GM18867 (cell line): Measurements from ENCODE around the gene SRGAP2B.
"Not testable (repeated sequence)": the region's sequence is repeated elsewhere in the genome, so short reads cannot be mapped to it uniquely, and the experiment has no call there.

ENCODE experiments used
- ATAC-seq: cut with Tn5 transposase; IDR thresholded peaks from one replicate; pipeline ENCODE4 v1.9.1; 2021; ENCODE audit warnings: mild to moderate bottlenecking, moderate library complexity; ENCODE audit not compliant: unreplicated experiment

The SRGAP2B gene

DNA sequence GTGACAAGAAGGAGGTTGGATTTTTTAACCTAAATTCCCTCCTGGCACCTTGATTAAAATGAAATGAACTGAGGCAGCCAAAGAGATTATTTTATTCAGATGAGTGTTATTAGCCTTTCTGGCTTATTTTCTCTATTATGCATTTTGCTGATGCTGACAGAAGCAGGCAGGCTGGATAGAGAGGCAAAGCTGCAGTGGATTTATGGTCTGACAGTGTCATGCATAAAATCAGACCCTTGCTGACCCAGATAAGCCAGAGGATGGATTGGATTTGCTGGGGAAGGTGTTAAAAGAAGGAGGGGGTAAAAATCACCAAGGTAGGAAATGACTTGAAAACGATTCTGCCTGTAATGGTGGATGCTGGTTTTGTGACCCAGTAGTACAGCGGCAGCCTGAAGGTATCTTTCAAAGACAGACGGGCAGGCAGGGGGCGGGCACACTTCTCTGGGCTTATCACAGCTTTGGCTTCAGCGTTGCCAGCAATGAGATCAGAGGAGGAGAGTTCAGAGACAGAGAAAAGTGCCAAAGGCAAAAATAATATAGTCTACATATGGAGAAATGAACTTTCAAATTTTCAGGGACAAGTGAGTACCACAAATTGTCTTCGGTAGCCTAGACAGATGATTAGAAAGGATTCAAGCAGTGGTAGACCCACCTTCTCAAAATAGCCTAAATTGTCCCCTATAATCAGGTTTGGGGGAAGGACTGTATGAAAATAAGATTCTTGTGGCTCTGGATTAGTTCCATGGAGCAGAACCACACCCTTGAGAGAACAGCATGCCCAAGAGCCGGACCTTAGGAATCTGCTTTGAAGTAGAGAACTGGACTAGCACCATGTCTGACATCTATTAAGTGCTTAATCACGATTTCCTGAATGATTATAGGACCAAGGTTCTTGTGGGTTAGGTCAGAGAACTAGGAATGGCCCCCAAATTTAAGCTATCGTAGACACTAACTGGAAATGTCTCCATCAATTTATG, 133.2 kb downstream of the SRGAP2B start:
- not testable (repeated sequence) for ATAC-seq

GRCh38 chr1:144960929-144961488, 134.1 kb downstream of the SRGAP2B start:
- not testable (repeated sequence) for ATAC-seq

DNA sequence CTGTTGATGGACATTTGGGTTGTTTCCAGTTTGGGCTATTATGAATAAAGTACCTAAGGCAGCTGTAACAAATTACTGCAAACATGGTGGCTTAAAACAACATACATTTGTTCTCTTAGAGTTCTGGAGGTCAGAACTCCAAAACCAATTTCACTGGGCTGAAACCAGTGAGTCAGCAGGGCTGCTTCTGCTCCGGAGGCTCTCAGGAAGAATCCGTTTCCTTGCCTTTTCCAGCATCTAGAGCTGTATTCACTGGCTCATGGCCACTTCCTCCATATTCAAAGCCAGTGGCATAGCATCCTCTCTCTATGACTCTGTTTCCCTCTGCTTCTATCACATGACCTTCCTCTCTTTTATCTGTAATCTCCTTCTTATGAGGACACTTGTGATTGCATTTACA, 146.7 kb downstream of the SRGAP2B start:
- not testable (repeated sequence) for ATAC-seq

- ATAC-seq: not testable (repeated sequence)
Observed at GRCh38 chr1:144947495-144947894, 147.6 kb downstream of the SRGAP2B start.

DNA sequence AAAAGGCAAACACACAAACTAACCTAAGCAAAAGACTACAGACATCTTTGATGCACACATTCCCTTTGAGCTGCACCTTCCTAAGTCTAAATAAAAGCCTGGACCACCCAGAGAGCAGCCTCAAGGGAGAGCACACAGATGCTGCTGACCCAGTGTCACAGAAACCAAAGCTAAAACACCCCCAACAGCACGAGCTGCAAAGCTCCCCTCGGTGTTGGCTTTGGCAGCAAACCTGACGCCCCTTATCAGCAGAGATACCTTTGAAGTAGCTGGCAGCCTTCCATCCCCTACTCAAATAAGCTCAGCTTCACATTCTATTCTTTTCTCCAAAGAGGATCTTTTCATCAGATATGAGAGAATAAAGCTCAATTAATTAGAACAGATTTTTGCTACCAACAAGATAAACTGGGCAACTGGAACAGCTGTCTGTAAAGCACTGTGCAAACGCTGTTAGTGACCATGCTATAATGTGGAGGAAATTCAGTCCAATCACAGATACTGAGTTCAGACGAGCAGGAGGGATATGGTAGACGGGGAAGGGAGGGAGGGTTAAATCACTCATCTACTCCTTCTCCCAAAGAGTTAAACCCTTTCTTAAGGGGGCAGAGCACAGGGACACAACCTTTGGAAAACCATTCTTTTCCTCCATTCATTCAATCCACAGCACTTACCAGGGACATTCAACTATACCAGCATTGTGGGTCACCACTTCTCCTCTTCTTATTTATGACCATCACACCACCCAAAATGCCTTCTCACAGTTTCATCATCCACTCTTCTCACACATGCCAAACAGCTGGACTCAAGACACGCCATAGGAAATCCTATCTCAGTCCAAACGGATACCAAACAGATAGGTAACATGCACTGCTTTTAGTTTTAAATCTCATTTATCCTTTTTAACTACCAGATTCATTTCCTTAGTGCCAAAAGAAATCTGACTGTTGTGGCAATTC, 148.3 kb downstream of the SRGAP2B start:
- ATAC-seq: not testable (repeated sequence)

- ATAC-seq: peak; percentile 70
Observed at GRCh38 chr1:144941710-144942109, 153.4 kb downstream of the SRGAP2B start.

DNA sequence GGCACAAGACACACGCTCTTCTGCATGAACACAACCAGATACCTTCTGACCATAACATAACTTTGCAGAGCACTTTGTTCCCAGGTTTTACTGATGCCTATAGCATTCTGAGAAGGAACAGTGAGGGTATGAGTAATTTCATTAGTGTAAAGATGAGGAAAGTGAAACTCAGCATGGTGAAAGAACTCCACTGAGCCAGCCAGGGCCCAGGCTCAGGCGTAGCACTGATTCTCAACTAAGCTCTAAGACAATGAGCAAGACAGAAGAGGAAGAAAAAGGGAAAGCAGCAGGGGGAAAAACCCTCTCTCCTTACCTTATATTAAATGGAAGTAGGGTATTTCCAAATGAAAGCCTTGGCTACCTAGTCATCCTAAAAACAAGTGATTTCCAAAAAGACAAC, 155.1 kb downstream of the SRGAP2B start:
- not testable (repeated sequence) for ATAC-seq

DNA sequence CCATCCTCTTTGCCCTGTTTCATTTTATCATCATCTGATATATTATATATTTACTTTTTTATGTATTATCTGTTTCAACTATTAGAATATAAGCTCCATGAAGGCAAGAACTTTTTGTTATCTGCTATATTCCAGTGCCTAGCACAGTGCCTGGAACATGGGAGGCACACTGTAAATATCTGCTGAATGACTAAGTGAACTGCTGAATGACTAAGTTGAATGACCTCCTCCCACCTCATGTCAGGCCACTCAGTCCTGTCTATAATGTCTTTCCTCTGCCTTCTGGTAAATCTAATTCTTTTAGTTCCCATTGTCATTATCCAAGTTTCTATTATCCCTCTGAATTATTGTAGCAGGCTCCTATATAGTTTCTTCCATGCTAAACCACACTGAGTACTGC, 156.5 kb downstream of the SRGAP2B start:
- ATAC-seq: not testable (repeated sequence)

DNA sequence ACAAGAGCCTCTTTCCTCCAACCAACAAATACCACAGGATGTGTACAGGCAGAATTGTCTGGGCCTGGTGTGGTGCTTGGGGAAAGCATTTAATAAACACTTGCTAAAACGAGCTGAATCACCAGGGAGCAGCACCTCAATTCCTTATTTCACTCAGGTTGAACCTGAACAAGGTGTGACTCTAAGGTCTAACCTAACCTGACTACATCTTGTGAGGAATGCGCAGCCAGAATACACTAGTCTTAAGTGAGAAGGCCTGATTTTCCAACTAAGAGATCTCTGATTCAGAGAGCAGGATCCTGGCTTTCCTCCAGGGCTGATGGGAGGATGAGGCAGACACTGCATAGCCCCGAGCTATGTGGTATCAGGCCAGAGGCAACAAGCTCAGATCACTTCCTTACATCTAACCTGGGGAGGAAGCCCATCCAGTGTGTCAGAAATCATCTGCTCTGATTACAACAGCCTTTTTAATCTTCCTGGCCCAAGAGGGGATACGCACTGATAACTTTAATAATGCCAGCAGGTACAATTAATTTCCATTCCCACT, 158.9 kb downstream of the SRGAP2B start:
- ATAC-seq: not testable (repeated sequence)

- not testable (repeated sequence) for ATAC-seq
Observed at GRCh38 chr1:144935310-144935709, 159.8 kb downstream of the SRGAP2B start.

DNA sequence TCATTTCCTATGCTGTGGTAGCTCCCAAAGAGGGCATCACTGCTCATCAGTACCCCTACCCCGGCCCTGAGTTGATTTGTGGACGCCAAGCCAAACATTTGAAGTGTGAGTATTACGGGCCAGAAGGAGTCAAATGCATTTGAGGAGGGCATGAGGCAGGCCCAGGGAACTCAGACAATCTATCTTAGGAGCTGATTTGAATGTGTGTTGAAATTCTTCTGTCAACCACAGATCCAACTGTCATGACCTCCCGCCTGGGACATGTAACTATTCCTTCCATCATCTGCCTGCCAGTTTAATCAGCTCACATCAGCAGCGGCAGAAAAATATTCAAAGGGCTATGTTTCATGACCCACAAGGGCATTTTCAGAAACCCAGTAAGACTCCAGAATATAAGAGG, 162.1 kb downstream of the SRGAP2B start:
- ATAC-seq: not testable (repeated sequence)

DNA sequence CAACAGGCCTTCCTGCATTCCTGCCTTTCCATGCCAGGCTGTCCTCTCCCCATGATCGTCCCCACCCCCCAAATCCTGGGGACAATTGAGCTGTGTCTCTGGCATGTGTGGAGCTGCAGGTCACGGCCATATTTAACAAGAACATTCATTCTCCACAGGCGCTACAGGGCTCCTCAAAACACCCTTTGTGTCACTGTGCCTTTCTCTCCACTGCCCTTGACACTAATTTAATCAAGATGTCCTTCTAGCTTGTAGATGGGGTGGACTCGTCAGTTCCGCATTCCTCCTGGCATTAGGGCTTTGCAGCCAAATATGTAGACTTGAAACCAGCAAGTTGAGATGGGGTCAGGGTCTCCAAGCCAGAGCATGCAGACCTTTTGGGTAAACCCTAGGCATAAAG, 163.0 kb downstream of the SRGAP2B start:
- ATAC-seq: not testable (repeated sequence)

DNA sequence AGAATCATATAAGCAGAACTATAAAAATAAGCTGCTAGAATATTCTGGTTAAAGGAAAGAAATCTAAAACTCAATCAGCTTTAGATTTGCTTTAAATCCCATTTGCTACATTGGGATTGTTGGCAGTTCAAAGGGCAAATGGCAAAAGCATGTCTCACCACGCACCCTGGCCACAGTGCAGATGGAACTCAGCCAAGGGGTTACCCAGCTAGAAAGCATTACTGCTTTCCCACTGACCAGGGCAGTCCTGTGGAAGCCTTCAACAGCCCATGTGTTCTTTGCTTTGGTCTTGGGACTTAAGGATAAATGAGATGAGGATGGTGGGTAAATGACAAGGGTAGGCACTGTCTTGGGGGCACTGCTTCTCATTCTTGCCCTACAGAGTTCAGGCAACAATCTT, 163.6 kb downstream of the SRGAP2B start:
- not testable (repeated sequence) for ATAC-seq

DNA sequence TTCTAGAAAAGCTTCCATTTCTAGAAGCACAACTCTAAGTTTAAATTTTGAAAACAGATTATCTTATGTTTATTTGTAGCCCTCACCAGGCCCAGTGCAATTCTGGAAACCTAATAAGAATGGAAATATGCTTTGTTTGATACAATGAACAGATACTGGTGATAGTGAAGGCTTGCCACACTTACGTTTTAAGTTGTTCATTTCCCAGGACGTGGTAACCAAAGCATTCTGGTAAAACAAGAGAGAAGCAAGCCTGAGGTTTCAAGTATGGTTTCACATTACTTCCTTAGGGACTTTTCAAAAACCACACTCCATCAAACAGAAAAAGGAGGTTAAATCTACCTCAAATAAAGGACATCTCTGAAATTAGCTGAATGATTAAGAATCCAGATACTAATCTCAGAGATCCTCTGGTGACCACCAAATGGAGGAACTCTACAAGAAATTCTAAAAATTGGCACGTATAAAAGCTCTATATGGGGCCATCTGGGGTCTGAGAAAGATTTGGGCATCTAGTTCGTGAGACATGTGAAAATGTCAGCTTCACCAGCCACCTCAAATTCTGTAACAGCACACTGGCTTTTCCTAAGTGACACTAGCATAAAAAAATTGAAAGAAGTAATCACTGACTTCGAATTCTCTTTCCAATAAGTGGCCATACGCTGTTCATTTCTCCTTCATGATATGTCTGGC, 164.9 kb downstream of the SRGAP2B start:
- not testable (repeated sequence) for ATAC-seq

- not testable (repeated sequence) for ATAC-seq
Observed at GRCh38 chr1:144927292-144927691, 167.8 kb downstream of the SRGAP2B start.

DNA sequence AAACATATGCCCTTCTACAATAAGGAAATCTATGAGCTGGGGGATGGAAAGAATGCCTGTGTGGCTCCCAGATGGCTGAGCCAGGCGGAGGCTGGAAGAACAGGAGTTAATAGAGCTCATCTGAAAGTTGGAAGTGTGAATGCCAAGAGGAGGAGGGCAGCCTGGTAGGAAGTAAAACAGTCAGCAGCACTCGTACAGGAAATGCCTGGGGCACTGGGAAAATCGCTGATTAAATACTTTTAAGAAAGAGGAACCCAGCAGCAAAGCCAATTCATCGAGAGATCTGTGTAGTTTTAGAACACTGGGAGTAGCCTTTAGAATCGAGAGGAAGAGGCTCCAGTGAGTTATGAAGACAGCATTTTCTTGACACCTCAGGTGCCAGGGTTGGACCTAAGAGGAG, 171.5 kb downstream of the SRGAP2B start:
- not testable (repeated sequence) for ATAC-seq

DNA sequence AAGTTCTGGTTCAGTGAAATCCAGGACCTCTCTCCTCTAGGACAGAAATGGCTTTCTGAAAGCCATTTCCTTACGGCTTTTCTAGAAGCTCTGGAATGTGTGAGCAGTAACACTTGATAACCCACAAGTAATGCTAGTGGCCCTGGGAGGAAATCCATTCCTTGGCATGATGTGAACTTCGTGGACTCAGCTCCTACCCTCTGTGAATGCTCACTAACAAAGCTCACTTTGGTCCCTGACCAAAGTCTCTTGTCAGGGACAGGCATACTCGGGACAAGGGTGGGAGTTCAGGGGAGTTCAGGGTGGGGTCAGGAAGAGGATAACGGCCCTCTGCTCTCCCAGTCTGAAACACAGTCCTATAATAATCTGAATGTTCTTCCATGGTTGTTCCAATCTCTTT, 172.3 kb downstream of the SRGAP2B start:
- not testable (repeated sequence) for ATAC-seq

GRCh38 chr1:144919106-144919505, 176.0 kb downstream of the SRGAP2B start:
- ATAC-seq: not testable (repeated sequence)

GRCh38 chr1:144918027-144918603, 177.0 kb downstream of the SRGAP2B start:
- ATAC-seq: not testable (repeated sequence)
